HG02798 (cell line): ENCODE measurements around the gene WNT8B.

Source experiments
- ATAC-seq: cut with Tn5 transposase; IDR thresholded peaks from one replicate; pipeline ENCODE4 v1.9.1; 2021; ENCODE audit warnings: mild to moderate bottlenecking; ENCODE audit not compliant: unreplicated experiment, poor library complexity

The WNT8B gene

DNA sequence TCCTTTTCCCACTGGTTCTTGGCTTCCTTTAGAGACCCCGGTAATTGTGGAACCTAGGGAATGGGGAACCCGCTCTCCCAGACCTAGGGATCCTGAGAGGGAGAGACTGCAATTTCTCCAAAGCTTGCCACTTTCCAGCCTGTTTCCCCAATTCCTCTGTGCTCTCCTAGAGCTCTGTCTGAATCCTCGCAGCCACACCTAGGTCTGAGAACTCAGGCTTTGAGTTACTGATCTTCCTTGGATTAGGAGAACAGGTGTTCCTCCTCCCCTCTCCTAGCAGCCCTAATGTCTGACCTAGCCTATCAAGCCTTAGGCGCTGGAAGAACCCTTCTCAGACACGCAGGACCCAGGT lies 20.0 kb downstream of the WNT8B start:
- ATAC-seq, result no peak

- ATAC-seq, result no peak
These were observed 21.3 kb downstream of the WNT8B start for GRCh38 chr10:100483876-100484666.

GRCh38 chr10:100485366-100485765 lies 22.6 kb downstream of the WNT8B start:
- no peak for ATAC-seq

DNA sequence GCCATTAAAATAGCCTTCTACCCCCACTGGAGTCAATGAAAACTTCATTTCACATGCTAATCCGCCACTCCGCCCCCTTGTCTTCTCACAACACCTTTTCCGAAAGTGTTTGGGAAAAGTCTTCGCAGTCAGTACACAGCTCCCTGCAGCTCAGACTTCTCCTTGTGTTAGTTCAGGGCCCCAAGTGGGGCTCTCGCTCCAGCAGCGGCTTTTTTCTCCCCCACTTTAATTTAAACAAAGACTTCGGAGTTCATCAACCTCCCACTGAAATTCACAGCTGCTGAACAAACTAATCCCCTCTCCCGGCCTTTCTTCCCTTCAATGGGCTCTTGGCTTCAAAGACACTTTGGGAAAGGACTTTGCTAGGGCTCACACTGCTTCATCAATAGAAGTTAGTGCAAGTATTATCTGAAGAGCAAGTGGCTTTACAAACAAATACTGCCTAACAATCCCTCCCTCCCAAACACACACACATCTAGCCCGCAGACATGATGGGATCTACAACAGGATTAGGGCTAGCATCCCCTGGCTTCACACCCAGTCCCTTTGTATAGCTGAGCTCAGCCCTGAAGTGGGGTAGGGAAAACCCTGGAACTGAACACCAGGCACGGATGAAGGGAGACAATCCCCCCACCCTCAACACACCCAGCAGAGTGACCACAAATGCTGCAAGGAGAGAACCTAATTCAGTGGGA lies 23.1 kb downstream of the WNT8B start:
- ATAC-seq, result no peak

DNA sequence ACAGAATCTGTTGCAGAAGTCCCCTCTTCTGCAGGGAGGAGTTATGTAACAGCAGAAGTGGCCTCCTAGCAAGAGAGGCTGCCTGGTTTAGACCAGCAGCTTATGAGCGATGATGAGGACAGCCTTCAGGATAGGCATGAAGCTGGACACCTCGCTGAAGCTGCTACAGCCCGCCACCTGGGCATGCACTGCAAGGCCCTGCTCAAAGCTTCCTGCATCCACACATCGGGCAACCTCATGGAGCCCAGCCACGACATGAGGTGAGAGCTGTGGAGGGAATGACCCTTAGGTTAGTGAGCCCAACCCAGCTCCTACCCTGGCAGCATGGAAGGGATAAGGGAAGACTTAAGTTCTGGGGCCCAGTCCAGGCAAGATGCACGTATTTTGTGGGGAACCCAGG lies 24.7 kb downstream of the WNT8B start:
- no peak for ATAC-seq

- ATAC-seq, result no peak
These were observed 26.6 kb downstream of the WNT8B start for GRCh38 chr10:100489396-100489795.

DNA sequence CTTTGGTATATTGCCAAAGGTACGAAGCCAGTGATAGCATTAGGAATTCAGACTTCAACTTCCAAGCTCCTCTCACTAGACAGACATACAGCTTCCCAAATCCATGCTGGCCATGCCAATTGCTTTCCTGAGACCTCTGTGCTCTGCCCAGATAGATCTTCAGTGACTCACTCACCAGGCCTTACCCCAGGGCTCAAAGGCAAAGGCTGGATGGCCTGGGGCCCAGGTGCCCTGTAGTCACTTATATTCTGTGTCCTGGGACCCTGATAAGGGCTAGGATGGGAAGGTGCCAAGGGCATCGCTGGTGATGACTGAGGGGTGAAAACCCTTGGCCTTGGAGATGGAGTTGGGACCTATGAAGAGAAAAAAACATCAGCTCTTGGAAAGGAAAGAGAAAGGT lies 27.7 kb downstream of the WNT8B start:
- ATAC-seq, result no peak

- no peak for ATAC-seq
These were observed 33.8 kb downstream of the WNT8B start for GRCh38 chr10:100496567-100496966.

DNA sequence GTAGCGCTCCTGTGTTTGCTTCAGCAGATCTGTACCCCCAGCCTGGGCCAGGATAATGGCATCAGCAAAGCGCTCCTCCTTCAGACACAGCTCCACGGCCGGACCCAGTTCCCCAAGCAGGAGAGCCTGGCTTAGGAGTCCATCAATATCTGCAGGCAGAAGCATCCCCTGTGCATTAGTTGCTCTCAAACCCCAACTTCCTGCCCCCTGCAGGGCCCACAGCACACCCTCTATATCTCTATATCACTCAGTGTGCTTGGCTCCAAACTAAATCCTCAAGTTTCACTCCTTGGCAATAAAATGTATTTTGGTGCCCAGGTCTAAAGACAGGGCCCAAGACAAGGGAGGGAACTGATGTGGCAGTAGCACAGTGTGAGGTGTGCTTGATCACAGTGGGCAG lies 35.2 kb downstream of the WNT8B start:
- no peak for ATAC-seq

DNA sequence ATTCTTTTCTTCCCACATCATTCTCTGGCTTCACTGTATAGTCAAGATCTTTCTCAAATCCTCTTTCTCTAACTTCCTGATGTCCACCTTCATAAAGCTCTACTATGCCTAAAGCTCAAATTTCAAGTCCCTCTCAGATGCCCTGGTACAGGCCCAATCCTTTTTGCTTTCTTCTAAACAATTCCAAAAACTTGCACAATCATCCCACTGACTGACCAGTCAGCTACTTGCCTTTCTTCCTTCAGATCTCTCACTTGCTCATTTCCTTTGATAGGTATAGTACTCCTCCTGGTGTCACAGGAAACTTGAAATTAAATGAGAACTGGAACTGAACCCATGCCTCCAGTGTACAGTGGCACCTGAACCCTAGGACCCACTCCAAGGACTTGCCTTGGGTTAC lies 38.6 kb downstream of the WNT8B start:
- ATAC-seq, result no peak

- ATAC-seq, result no peak
These were observed 40.2 kb downstream of the WNT8B start for GRCh38 chr10:100502926-100503494.

DNA sequence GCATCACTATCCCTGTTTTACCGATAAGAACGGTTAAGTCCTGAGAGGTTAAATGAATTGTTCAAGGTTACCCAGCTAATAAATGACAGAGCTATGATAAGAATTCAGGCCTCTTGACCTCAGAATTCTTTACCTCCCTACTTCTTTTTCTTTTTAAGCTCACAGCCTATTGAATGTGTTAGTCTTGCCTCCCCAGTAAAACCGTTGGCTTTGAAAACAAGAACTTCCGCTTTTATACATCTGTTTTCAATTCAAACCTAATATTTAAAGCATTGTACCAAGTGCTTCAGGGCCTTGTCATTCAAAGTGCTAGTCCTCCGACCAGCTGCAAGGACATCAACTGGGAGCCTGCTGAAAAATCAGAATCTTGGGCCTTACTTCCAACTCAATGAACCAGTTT lies 41.3 kb downstream of the WNT8B start:
- ATAC-seq, result no peak

DNA sequence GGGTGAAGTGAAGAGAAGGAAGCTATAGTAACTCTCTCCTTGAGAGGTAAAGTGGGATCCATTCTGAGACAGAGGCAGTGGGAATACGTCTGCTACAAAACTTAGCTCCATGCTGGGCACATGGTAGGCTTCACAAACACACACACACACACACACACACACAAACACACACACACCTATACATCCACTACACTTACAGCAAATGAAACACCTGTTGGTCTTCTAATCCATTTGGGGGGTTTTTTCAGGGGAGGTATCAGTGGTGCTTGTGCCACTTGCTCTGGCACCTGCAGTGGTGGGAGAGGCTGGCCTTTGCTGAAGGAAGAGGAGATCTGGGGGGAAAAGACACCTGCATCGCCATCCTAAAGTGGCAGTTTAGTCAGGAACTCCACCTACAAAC lies 42.4 kb downstream of the WNT8B start:
- ATAC-seq, result no peak

GRCh38 chr10:100506596-100507356 lies 44.0 kb downstream of the WNT8B start:
- no peak for ATAC-seq

DNA sequence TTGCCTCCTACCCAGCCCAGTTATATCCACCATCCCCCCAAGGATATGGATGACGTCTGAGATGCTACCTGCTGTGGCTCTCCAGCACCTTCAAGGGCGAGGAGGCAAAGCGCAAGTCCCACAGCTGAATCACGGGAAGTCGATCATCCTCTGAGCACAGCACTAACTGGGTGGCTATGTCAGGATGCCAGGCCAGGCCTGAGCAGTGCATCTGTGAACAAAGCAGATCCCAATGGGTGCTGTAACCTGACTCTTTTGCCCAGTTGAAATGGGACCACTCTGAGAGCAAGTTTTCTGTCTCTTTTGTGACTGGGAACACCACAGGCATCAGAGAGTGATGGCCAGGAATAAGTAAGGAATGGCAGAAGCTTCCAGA lies 44.5 kb downstream of the WNT8B start:
- ATAC-seq, result no peak

DNA sequence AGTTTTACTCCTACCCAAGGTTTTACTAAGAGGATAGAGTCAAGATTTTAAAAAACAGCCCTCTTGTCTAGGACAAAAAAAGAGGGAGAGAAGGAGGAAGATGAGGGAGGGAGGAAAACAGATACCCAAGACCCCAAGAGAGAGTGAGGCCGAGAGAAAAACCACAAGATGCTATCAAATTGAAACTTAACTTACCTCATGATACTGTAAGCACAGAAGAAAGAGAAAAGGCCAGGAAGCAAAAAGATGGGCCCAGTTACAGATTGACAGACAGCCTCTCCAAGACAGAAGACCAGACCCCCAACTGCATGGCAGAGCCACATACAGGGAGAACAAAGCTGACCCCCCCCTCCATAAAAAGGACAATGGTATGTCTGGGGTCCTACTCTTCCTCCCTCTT lies 45.5 kb downstream of the WNT8B start:
- no peak for ATAC-seq

GRCh38 chr10:100508691-100509150 lies 45.9 kb downstream of the WNT8B start:
- no peak for ATAC-seq

DNA sequence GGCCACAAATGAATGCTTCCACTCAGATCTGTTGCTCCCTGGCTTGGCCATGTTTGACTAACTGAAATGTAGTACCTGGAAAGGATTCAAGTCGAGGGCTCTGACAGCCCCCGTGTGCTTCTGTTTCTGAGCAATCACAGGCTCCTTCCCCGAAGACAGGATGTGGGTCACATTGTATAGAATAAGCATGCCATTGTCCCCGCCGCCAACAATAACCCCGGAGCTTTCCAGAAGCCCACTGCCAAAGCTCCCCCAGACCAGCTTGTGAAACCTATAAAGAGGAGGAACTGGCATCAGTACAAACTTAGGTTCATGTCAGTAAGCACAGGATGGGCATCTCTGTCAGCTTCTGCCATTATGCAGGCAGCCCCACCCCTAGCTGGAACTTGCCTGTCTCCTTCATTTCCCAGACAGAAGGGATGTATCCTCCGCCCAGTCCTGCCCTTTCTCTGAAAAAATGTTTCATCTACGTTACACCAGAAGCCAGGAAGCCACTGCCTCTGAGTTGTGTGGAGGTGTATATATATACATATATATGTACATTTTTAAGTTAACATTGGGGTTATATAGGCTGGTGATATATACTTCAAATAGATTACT lies 46.5 kb downstream of the WNT8B start:
- ATAC-seq, result no peak

- no peak for ATAC-seq
These were observed 47.9 kb downstream of the WNT8B start for GRCh38 chr10:100510533-100511308.

DNA sequence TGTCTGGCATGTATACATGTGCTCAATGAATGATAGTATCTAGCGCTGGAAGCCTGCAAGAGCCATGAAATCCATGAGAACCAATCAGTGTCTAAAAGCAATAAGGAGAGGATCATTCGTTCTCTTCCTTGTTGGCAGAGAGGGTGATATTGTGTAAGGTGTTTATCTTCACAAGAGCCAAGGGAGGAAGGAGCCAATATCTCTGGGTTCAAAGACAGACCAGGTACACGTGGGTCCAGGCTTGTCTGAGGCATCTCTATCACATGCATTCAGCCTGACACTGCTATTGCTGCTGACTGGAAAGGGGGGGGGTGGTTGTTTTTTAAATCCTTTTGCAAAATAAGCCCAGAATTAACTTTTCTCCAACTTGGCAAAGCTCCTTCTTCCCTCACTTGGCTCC lies 52.8 kb downstream of the WNT8B start:
- ATAC-seq, result no peak
